Left ventricle myocardium superior (tissue), 1 donor: Measurements from ENCODE around the gene SLC32A1. TPM values are rescaled to one million over a fixed set of nuclear protein-coding genes. Genes with fewer than 3 reads are reported as not detected.

Source experiments
- ATAC-seq: fragments of 200-7000 bp; cut with Tn5 transposase; one replicate; pipeline ENCODE4 v1.9.1; 2020; ENCODE audit warnings: mild to moderate bottlenecking, moderate library complexity
- DNase-seq: peaks from one replicate; pipeline ENCODE4 v3.0.0-alpha.2; 2020
- intact Hi-C: fragments of 100-400 bp; cut with micrococcal nuclease; formaldehyde crosslinking; loops from one replicate; pipeline ENCODE4 v1.11.0; 2022
- total RNA-seq: library from RNA; stranded (reverse); fragmentation: NEBNext Ultra II Directional; extraction: Animal tissue kit (Norgen Biotek cat#: 25700); gene quantifications from one replicate; pipeline ENCODE4 v1.2.1, GENCODE V29; 2021
- donor health status: DM: no; HTN: yes; CAD: no; lungs with severe emphysema.

Gene SLC32A1
- total RNA-seq, 1 donor from 2014 or later = not detected

- DNase-seq (no peak), ATAC-seq (no peak)
- intact Hi-C loops = no loop called here
Observed at GRCh38 chr20:38724626-38725147, 401 bp downstream of the SLC32A1 start.

- DNase-seq (no peak), ATAC-seq (no peak)
- intact Hi-C loops = no loop called here
Observed at GRCh38 chr20:38725148-38725901, 1.0 kb downstream of the SLC32A1 start.

- DNase-seq (peak; percentile 52), ATAC-seq (peak; percentile 28)
- intact Hi-C loops = no loop called here
Observed at GRCh38 chr20:38725931-38726803, 1.9 kb downstream of the SLC32A1 start.

- peak; percentile 45 for DNase-seq
- intact Hi-C loops = no loop called here
- no peak for ATAC-seq
Observed at GRCh38 chr20:38726804-38727606, 2.7 kb downstream of the SLC32A1 start.

GRCh38 chr20:38727607-38728190 is 3.4 kb downstream of the SLC32A1 start:
- intact Hi-C loops = no loop called here
- DNase-seq = no peak

GRCh38 chr20:38728191-38728781 is 4.0 kb downstream of the SLC32A1 start:
- no peak for ATAC-seq
- DNase-seq = no peak
- intact Hi-C loops = no loop called here

More at GRCh38 chr20:38727607-38728190, 3.4 kb downstream of the SLC32A1 start:
- no peak for ATAC-seq

GRCh38 chr20:38728911-38729642 is 4.8 kb downstream of the SLC32A1 start:
- ATAC-seq = no peak
- intact Hi-C loops = no loop called here
- no peak for DNase-seq

- intact Hi-C loops = no loop called here
Observed at GRCh38 chr20:38729767-38730166, 5.5 kb downstream of the SLC32A1 start.

GRCh38 chr20:38730167-38730988 is 6.1 kb downstream of the SLC32A1 start:
- no peak for ATAC-seq
- intact Hi-C loops = no loop called here
- DNase-seq = no peak

More at GRCh38 chr20:38729767-38730166, 5.5 kb downstream of the SLC32A1 start:
- DNase-seq = no peak
- no peak for ATAC-seq

- intact Hi-C loops = no loop called here
- peak; percentile 81 for ATAC-seq
- peak; percentile 77 for DNase-seq
Observed at GRCh38 chr20:38730989-38731737, 6.9 kb downstream of the SLC32A1 start.

GRCh38 chr20:38731738-38732113 is 7.4 kb downstream of the SLC32A1 start:
- no peak for DNase-seq
- ATAC-seq = no peak
- intact Hi-C loops = no loop called here

GRCh38 chr20:38732981-38733380 is 8.7 kb downstream of the SLC32A1 start:
- ATAC-seq (no peak), DNase-seq (no peak)
- intact Hi-C loops = no loop called here

- no peak for ATAC-seq
- intact Hi-C loops = no loop called here
- DNase-seq = no peak
Observed at GRCh38 chr20:38735172-38735571, 10.9 kb downstream of the SLC32A1 start.

- intact Hi-C loops = no loop called here
- DNase-seq = no peak
- no peak for ATAC-seq
Observed at GRCh38 chr20:38737887-38738286, 13.6 kb downstream of the SLC32A1 start.

GRCh38 chr20:38745757-38746156 is 21.5 kb downstream of the SLC32A1 start:
- intact Hi-C loops = no loop called here
- ATAC-seq (no peak), DNase-seq (no peak)

- DNase-seq (no peak), ATAC-seq (no peak)
- intact Hi-C loops = no loop called here
Observed at GRCh38 chr20:38747495-38748096, 23.3 kb downstream of the SLC32A1 start.
